Caki2 (cell line): Measurements from ENCODE around the gene RUVBL2. TPM values are rescaled to one million over a fixed set of nuclear protein-coding genes. Genes with fewer than 3 reads are reported as not detected.

ENCODE experiments used
- DNase-seq: peaks from one replicate; pipeline ENCODE4 v3.0.0-alpha.2; 2015; ENCODE audit warnings: low read depth
- in situ Hi-C: cut with HindIII; loops from 2 replicates; pipeline ENCODE4 v1.10.0; 2016; ENCODE audit warnings: low sequenced_read_pairs, low pct_unique_long_range_greater_than_20kb, mixed read lengths
- total RNA-seq: library from RNA; depleted of rRNA; stranded (reverse); fragments of >200 nt; shearing (Covaris generic); gene quantifications from 2 replicates; pipeline ENCODE4 v1.2.3, GENCODE V29; 2014; ENCODE audit warnings: low replicate concordance; rRNA removed

RUVBL2 gene
- total RNA-seq, result 493 and 608 TPM in 2 replicates

DNA sequence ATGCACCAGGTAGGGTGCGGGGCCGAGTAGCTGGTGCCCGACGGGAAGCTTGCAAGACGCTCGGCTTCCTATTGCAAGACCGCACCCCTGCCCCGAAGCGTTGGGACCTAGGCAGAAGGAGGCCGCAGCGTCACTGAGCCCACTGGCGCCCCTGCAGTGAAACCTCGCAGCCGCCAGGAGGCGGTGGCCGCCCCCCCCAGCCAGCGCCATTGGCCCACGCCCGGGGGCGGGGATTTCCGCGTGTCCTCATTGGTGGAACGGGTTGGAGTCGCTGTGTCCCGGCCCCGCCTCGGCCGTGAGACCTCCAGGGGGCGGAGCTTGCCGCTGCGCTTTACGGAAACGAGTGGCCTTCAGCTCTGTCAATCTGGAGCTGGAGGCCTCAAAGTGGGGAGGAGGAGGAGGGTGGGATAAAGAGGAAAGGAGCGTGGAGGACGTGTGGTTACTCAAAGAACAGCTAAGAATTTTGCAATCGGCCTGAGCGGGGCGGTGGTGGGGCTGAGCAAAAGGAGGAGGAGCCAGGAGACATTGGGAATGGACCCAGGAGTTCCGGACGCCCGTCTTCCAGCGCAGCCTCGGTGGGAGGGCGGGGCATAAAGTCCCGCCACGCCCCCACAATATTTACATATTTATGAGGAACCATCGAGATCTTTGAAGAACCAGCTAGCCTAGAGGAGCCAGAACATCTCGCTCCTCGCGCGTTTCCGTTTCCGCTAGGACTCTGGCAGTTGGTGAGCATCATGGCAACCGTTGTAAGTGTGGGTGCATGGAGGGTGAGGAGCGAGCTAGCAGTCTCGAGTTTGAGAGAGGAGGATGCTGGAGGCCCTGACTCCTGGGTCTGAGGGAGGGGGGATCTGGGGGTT, at the start of gene RUVBL2, which contains the start of gene GYS1:
Gene RUVBL2, plus strand, starts transcription at position 713 of the 860 bp plus-strand sequence. Its CDS starts 25 bp downstream, at position 738.
Gene GYS1, minus strand, starts transcription at position 135 of the 860 bp plus-strand sequence. CDS start 197 bp downstream, outside the sequence.
- peak; percentile 100 for DNase-seq
- in situ Hi-C loops, result no loop called here

DNA sequence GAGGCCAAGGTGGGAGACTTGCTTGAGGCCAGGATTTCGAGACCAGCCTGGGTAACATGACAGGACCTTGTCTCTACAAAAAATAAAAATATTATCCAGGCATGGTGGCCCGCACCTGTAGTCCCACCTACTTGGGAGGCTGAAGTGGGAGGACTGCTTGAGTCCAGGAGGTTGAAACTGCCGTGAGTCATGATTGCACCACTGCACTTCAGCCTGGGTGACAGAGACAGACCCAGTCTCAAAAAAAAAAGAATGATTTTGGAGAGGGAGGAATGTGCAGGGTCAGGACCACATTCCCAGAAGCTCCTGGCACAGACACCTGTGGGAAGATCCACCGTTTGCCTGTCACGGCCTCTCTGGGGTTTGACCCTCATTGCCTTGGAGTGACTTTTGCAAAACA, 48.3 kb upstream of the RUVBL2 start:
- in situ Hi-C loops, result no loop called here
- DNase-seq, result no peak

DNA sequence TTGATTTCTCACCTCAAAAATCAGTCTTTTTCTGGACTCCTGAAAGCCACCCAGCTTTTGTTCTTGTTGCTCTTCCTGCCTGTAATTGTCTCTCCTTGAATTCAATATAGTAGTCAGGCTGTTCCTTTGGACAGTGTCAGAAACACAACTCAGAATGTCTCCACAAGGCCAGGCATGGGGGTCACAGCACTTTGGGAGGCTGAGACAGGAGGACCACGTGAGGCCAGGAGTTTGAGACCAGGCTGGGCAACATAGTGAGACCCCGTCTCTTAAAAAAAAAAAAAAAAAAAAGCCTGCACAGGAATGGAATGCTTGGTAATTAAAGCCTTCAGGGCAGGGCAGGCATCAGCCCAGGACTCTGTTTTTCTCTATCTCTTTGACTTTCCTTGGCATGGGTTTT, 47.9 kb upstream of the RUVBL2 start:
- no peak for DNase-seq
- in situ Hi-C loops, result no loop called here

DNA sequence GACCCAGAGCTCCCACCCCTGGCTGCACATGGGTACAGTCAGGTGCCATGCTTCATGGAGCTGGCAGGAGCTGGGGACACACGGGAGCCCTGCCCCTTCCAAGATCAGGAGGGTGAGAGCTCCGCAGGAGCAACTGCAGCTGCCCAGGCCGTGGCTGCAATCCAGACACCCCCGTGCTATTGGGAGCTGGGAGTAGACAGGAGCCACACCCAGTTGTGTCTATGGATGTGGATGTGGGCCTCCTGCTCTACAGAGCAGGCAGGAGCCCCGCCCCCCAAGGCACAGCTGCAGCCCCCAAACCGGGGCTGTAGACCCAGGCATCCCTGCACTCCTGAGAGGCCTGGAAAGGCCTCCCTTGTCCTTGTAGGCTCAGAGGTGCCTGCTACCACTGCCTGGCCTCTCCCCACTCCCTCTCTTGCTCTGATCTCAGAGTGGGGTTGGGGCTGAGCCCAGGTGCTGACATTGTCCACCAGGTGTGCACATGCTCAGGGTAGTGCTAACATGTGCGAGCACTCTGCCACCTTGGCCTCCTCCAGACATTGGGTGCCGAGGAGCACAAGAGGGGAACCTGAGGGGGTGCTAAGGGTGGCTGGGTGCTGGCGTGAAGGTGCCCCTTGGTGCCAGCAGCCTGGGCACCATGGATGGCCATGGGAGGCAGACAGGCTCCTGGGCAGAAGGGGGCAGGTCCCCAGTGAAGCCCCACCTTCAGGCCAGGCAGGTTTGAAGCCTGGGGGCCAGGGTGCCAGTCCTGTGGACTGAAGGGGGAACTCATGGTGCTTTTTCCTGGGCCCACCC, 47.0 kb upstream of the RUVBL2 start:
- DNase-seq, result no peak
- in situ Hi-C loops, result no loop called here

DNA sequence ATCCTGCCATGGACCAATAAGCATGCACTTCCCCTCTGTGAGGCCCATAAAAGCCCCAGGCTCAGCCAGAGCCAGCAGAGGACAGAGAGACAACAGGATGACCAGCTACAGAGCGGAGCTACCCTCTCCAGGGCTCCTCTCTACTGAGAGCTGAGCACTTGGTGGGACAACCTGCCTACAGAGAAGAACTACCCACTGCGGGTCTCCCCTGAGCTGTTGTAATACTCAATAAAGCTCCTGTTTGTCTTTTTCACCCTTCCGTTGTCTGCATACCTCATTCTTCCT, 46.5 kb upstream of the RUVBL2 start:
- in situ Hi-C loops, result no loop called here
- no peak for DNase-seq

DNA sequence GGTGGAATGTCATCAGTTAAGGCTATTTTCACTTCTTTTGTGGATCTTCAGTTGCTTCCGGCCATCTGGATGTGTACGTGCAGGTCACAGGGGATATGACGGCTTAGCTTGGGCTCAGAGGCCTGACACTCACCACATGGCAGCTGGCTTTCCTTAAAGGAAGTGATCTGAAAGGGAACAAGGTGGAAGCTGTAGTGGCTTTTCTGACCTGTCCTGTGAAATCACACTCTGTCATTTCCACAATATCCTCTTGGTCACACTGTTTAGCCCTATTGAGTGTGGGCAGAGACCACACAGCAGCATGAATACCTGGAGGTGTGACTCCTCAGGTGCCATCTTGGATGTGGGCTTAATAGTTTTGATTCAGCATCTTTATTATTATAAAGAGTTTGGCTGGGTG, 43.5 kb upstream of the RUVBL2 start:
- DNase-seq, result no peak
- in situ Hi-C loops, result no loop called here

DNA sequence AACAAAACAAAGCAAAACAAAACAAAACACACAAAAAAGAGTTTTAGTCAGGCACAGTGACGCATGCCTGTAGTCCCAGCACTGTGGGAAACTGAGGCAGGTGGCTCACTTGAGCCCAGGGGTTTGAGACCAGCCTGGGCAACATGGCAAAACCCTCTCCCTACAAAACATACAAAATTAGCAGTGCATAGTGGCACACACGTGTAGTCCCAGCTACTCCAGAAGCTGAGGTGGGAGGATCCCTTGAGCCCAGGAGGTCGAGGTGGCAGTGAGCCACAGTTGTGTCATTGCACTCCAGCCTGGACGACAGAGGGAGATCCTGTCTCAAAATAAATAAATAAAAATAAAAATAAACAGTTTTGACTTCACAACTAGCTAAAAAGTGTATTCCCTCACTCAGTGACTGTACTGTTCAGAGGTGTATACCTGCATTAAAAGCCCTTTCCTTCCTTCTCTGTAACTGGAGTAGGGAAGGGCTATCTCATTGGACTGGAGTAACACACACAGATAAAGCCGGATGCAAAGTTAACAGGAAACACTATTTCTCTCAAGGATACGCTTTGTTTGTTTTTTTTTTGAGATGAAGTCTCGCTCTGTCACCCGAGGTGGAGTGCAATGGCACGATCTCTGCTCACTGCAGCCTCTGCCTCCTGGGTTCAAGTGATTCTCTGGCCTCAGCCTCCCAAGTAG, 42.7 kb upstream of the RUVBL2 start:
- in situ Hi-C loops, result no loop called here
- DNase-seq, result peak; percentile 28

DNA sequence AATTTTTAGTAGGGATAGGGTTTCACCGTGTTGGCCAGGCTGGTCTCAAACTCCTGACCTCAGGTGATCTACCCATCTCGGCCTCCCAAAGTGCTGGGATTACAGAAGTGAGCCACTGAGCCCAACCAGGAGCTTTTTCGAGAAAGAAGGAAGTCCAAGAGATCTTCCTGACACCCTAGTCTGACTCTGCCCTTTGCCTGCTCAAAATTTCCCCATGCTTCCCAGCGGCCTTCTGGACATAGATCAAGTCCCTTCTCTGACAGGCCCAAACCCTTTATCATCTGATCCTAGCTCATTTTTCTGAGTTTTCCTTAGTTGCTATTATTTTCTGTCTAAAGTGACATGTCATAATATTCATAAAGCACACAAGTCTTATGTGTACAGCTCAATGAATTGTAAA, 40.5 kb upstream of the RUVBL2 start:
- DNase-seq, result no peak
- in situ Hi-C loops, result no loop called here

DNA sequence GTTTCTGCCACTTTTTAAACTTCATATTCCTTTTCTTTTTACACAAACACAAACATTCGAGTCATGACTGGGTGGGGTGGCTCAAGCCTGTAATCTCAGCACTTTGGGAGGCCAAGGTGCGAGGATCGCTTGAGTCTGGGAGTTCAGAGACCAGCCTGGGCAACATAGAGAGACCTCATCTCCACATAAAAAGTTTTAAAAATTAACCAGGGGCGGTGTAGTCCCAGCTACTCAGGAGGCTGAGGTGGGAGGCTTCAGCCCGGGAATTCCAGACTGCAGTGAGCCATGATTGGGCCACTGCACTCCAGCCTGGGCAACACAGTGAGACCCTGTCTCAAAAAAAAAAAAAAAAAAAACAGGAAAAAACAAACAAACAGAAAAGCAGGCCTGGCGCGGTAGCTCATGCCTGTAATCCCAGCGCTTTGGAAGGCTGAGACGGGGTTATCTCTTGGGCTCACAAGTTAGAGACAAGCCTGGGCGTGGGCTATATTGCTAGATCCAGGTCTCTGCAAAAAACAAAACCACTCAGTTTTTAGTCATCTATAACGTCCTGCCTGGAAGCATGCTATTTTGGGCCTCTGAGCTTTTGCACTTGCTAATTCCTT, 39.6 kb upstream of the RUVBL2 start:
- in situ Hi-C loops, result no loop called here
- DNase-seq, result no peak

DNA sequence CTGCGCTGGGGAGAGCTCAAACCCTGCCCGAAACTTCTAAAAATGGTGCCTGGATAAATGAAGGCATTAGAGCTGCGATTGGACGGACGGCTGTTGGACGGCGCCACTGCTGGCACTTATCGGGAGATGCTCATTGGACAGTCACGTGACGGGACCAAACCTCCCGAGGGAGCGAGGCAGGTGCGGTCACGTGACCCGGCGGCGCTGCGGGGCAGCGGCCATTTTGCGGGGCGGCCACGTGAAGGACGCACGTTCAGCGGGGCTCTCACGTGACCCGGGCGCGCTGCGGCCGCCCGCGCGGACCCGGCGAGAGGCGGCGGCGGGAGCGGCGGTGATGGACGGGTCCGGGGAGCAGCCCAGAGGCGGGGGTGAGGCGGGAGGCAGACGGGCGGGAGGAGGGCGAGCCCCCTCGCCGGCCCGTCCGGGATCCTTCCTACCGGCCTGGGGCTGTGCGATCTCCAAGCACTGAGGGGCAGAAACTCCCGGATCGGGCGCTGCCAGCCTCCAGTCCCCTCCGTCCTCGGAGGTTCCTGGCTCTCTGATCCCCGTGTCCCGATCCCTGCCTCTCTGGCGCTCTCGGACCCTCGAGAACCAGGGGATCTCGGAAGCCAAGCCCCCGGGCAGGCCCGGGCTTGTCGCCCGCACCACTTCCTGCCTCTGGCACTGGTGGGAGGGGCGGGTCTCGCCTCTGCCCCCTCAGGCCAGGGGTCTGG, 38.9 kb upstream of the RUVBL2 start, which contains the start of gene BAX:
Gene BAX, plus strand, starts transcription at position 281 of the 713 bp plus-strand sequence. Its CDS starts 54 bp downstream, at position 335.
- in situ Hi-C loops, result no loop called here

DNA sequence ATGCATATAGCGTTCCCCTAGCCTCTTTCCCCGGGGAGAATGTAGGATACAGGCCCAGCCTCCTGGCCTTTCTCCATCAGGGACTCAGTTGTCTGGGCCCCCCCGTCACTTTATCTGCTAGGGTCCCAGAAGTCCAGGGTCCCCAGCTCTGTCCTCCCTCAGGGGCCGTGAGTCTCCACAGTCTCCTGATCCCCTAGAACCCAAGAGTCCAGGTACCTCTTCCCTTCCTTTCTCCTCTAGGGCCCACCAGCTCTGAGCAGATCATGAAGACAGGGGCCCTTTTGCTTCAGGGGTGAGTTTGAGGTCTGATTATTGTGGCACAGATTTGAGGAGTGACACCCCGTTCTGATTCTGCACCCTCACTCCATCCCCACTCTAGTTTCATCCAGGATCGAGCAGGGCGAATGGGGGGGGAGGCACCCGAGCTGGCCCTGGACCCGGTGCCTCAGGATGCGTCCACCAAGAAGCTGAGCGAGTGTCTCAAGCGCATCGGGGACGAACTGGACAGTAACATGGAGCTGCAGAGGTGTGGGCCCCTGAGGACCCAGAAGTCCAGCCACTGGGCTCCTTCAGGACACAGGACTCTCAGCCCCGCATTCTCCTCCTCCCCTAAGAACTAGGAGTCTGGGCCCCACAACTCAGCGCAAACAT, 38.3 kb upstream of the RUVBL2 start:
- no peak for DNase-seq
- in situ Hi-C loops, result no loop called here

More for the DNA sequence above, 38.9 kb upstream of the RUVBL2 start, which contains the start of gene BAX:
- peak; percentile 96 for DNase-seq

DNA sequence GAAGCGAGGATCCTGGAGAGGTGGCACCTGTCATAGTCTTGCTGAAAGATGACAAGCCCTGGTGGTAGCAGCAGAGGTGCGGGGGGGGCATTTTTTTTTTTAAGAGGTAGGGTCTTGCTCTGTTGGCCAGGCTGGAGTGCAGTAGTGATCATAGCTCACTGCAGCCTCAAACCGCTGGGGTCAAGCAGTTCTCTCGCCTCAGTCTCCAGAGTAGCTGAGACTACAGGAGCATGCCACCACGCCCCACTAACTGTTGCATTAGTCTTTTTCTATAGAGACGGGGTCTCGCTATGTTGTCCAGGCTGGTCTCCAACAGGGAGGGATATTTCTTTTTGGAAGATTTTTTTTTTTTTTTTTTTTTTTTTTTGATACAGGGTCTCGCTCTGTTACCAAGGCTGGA, 35.7 kb upstream of the RUVBL2 start:
- in situ Hi-C loops, result no loop called here
- DNase-seq, result no peak

DNA sequence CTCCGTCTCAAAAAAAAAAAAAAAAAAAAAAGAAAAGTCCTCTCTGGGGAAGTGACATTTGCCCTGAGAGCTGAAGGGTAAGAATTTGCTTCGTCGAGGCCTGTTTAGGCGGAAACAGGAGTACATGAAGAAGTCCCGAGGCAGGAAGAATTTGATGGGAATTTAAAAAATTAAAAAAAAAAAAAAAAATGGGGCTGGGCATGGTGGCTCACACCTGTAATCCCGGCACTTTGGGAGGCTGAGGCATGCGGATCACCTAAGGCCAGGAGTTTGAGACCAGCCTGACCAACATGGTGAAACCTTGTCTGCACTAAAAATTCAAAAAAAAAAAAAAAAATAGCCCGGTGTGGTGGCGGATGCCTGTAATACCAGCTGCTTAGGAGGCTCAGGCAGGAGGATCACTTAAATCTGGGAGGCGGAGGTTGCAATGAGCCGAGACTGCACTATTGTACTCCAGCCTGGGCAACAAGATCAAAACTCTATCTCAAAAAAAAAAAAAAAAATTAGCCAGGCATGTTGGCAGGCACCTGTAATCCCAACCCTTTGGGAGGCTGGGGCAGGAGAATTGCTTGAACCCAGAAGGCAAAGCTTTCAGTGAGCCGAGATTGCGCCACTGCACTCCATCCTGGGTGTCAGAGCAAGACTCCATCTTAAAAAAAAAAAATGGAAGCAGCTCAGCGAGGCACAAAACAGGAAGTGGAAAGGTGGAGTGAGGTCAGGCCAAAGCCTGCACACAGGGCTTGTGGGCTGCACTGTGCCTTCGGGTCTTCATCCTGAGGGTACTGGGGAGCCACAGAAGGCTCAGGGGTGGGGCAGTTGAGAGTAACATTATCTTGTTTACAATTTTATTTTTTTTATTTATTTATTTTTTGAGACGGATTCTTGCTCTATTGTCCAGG, 34.1 kb upstream of the RUVBL2 start:
- no peak for DNase-seq
- in situ Hi-C loops, result no loop called here

DNA sequence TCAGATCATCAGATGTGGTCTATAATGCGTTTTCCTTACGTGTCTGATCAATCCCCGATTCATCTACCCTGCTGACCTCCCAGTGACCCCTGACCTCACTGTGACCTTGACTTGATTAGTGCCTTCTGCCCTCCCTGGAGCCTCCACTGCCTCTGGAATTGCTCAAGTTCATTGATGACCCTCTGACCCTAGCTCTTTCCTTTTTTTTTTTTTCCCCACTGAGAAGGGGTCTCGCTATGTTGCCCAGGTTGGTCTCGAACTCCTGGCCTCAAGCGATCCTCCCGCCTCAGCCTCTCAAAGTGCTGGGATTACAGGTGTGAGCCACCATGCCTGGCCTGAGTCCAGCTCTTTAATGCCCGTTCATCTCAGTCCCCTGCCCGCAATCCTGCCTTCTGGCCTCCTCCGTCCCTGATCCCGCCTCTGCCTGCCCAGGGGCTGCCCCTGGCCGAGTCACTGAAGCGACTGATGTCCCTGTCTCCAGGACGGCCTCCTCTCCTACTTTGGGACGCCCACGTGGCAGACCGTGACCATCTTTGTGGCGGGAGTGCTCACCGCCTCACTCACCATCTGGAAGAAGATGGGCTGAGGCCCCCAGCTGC, 32.5 kb upstream of the RUVBL2 start:
- DNase-seq, result peak; percentile 63
- in situ Hi-C loops, result no loop called here

DNA sequence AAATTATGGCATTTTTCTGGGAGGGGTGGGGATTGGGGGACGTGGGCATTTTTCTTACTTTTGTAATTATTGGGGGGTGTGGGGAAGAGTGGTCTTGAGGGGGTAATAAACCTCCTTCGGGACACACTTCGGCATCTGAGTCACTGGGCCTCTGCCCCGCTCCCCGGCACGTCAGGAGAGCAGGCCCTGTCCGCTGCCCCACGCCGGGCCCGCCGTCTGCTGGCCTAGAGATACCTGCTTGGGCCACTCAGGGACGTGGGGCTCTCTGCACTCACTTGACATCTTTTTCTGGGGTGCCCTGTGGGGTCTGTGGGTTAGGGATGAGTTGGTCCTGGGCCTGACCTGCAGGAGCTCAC, 32.0 kb upstream of the RUVBL2 start:
- in situ Hi-C loops, result no loop called here
- DNase-seq, result no peak
